NOMO-1 treated with dmso at 0.1 percent for 144 hours (cell line): ENCODE data around the gene MPPE1.
"Not testable (repeated sequence)": the region's sequence is repeated elsewhere in the genome, so short reads cannot be mapped to it uniquely, and the experiment has no call there.

Experiments used
- DNase-seq: peaks from one replicate; lab custom pipeline; 2025; ENCODE audit not compliant: unreplicated experiment; lab: John Stamatoyannopoulos, UW

MPPE1 gene

GRCh38 chr18:11925800-11926481, 17.8 kb upstream of the MPPE1 start:
- no peak for DNase-seq

- no peak for DNase-seq
These were observed 15.3 kb upstream of the MPPE1 start for GRCh38 chr18:11923450-11923849.

- not testable (repeated sequence) for DNase-seq
These were observed 11.4 kb upstream of the MPPE1 start for GRCh38 chr18:11919522-11919921.

- DNase-seq = peak; percentile 63
These were observed 8.8 kb upstream of the MPPE1 start for GRCh38 chr18:11916880-11917279.

- DNase-seq = no peak
These were observed 1.5 kb upstream of the MPPE1 start for GRCh38 chr18:11909591-11910026.

- no peak for DNase-seq
These were observed 941 bp upstream of the MPPE1 start for GRCh38 chr18:11909061-11909455.

- no peak for DNase-seq
These were observed 917 bp downstream of the MPPE1 start for GRCh38 chr18:11906926-11907874.

- DNase-seq = no peak
These were observed 1.9 kb downstream of the MPPE1 start for GRCh38 chr18:11906176-11906575.

GRCh38 chr18:11905613-11906012, 2.5 kb downstream of the MPPE1 start:
- no peak for DNase-seq

GRCh38 chr18:11902522-11903292, 5.4 kb downstream of the MPPE1 start:
- DNase-seq = no peak

GRCh38 chr18:11901826-11902438, 6.2 kb downstream of the MPPE1 start:
- DNase-seq = no peak

GRCh38 chr18:11899063-11899462, 9.1 kb downstream of the MPPE1 start:
- DNase-seq = no peak

- DNase-seq = no peak
These were observed 10.3 kb downstream of the MPPE1 start for GRCh38 chr18:11897781-11898180.

- not testable (repeated sequence) for DNase-seq
These were observed 15.7 kb downstream of the MPPE1 start for GRCh38 chr18:11892438-11892837.

GRCh38 chr18:11891737-11892136, 16.4 kb downstream of the MPPE1 start:
- no peak for DNase-seq

- no peak for DNase-seq
These were observed 18.8 kb downstream of the MPPE1 start for GRCh38 chr18:11889284-11889683.

GRCh38 chr18:11888726-11889125, 19.4 kb downstream of the MPPE1 start:
- no peak for DNase-seq

- DNase-seq = no peak
These were observed 20.6 kb downstream of the MPPE1 start for GRCh38 chr18:11887328-11888128.

GRCh38 chr18:11886577-11887110, 21.5 kb downstream of the MPPE1 start:
- no peak for DNase-seq
